Loucy (cell line): Measurements from ENCODE around the gene AKAP11.

Experiments
- CTCF ChIP-seq: fragments of 200-600 bp; sonication (generic); conservative IDR thresholded peaks from 2 replicates; pipeline ENCODE4 v1.5.1; 2014; ENCODE audit warnings: mild to moderate bottlenecking, antibody characterized with exemption, low read length
- EZH2phosphoT487 ChIP-seq: fragments of 200-600 bp; IDR thresholded peaks from 2 replicates; pipeline ENCODE4 v1.6.1; 2018; ENCODE audit warnings: antibody characterized with exemption, mild to moderate bottlenecking, moderate library complexity, borderline replicate concordance

- TF ChIP-seq CTCF, result no peak
- no peak for TF ChIP-seq EZH2phosphoT487
Measured at GRCh38 chr13:42247883-42248282, 24.1 kb upstream of the AKAP11 start.
